ENCODE data around the gene YEATS2. TPM values are rescaled to one million over a fixed set of nuclear protein-coding genes. Genes with fewer than 3 reads are reported as not detected.

YEATS2 gene
- total RNA-seq, 1 experiment from 2014 or later, result 38.6 TPM

GRCh38 chr3:183711516-183711915 lies 13.9 kb downstream of the YEATS2 start:
- Histone ChIP-seq H3K79me2 (ENCODE audit: insufficient read depth, low read length) (peaks cover 92% of the 10 kb centered on the region), H2AFZ (ENCODE audit: low read depth, low read length, poor library complexity, severe bottlenecking) (no peak overlapping the region), H3K36me3 (ENCODE audit: control insufficient read depth in 1 of 2, insufficient read depth in 2 of 2, low read length in 2 of 2) (peaks cover 7 to 8% of the 10 kb centered on the region in 2 experiments; a peak in 2 of 4 replicates), H3K9ac (ENCODE audit: low read length) (no peak overlapping the region), H3K4me3 (replicated peaks in 1 of 2; ENCODE audit: low read depth in 1 of 2, low read length in 2 of 2) (no peak overlapping the region), H3K9me2 (ENCODE audit: insufficient read depth) (no peaks in the 10 kb centered on the region), H3K4me1 (ENCODE audit: control insufficient read depth in 1 of 2, insufficient read depth in 2 of 2, low read length in 2 of 2) (no peaks in the 10 kb centered on the region), H3K27me3 (ENCODE audit: insufficient read depth, low read length) (no peaks in the 10 kb centered on the region), H4K20me1 (ENCODE audit: insufficient read depth) (peaks cover 10% of the 10 kb centered on the region; the same call in 1 of the 2 replicates), H3K9me3 (ENCODE audit: control insufficient read depth in 1 of 2, insufficient read depth in 1 of 2, low read depth in 1 of 2, low read length in 2 of 2) (no peaks in the 10 kb centered on the region), H3K27ac (ENCODE audit: low read depth, low read length) (no peak overlapping the region), H3K4me2 (ENCODE audit: low read length) (no peak overlapping the region)
- CTCF ChIA-PET, result no interaction called here
- BruUV-seq (replicated peaks), result no TSS peak
- RAD21 ChIA-PET (ENCODE audit: low non-redundant PET in 1 of 2, low total read pairs in 2 of 2, uncharacterized antibody in 2 of 2, unreplicated experiment in 2 of 2), result no interaction called here
- DNase-seq (ENCODE audit: low read depth, low spot score), result no peak
- TF ChIP-seq POLR2AphosphoS5 (IDR thresholded peaks at IDR 0.05; ENCODE audit: low read depth, low read length) (no peak), EZH2phosphoT487 (IDR thresholded peaks at IDR 0.05; ENCODE audit: borderline replicate concordance) (no peak), ZNF274 (IDR thresholded peaks at IDR 0.05; ENCODE audit: low read depth, low read length) (no peak), MAX (IDR thresholded peaks at IDR 0.05) (no peak), YY1 (IDR thresholded peaks at IDR 0.05; ENCODE audit: extremely low read depth, insufficient replicate concordance, low read depth, low read length) (no peak), TCF7L2 (IDR thresholded peaks at IDR 0.05; ENCODE audit: borderline replicate concordance, extremely low read depth, insufficient read depth, insufficient read length) (no peak), EZH2 (IDR thresholded peaks at IDR 0.05) (no peak), CEBPB (IDR thresholded peaks at IDR 0.05; ENCODE audit: low read depth) (no peak), CBX3 (IDR thresholded peaks at IDR 0.05; ENCODE audit: low read depth) (no peak), ATF3 (IDR thresholded peaks at IDR 0.05) (no peak), ELF1 (IDR thresholded peaks at IDR 0.05; ENCODE audit: borderline replicate concordance, low read depth) (no peak)
- ATAC-seq, result no peak
- POLR2A ChIA-PET, result no interaction called here
- intact Hi-C loops (cut with micrococcal nuclease), result no loop called here

DNA sequence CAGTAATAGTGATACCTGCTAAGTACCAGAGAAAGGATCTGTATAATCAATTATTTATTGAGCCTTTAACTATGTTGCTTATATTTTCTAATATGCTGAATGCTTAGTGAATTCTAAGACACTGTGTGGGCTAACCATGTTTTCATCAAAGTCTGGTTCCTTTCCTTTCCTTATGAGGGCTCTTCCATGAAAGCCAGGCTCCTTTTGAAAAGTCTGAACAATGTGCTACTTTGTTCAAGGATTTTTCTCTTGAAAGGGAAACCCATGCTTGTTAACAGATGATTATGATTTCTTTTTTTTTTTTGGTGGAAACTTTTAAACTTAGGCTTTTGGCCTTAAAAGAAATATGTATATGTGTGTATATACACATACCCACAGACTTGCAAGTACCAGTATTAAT lies 17.0 kb downstream of the YEATS2 start:
- no peak overlapping the region for H3K4me3 ChIP-seq (replicated peaks in 1 of 2; ENCODE audit: low read depth in 1 of 2, low read length in 2 of 2)
- ChIA-PET CTCF (no interaction called here), POLR2A (no interaction called here), RAD21 (ENCODE audit: low non-redundant PET in 1 of 2, low total read pairs in 2 of 2, uncharacterized antibody in 2 of 2, unreplicated experiment in 2 of 2) (no interaction called here)
- H3K9me2 ChIP-seq (ENCODE audit: insufficient read depth), result no peaks in the 10 kb centered on the region
- H3K27ac ChIP-seq (ENCODE audit: low read depth, low read length), result no peak overlapping the region
- no peaks in the 10 kb centered on the region for H3K4me1 ChIP-seq (ENCODE audit: control insufficient read depth in 1 of 2, insufficient read depth in 2 of 2, low read length in 2 of 2)
- no peaks in the 10 kb centered on the region for H3K9me3 ChIP-seq (ENCODE audit: control insufficient read depth in 1 of 2, insufficient read depth in 1 of 2, low read depth in 1 of 2, low read length in 2 of 2)
- intact Hi-C loops (cut with micrococcal nuclease), result no loop called here
- no peak for ATAC-seq
- BruUV-seq (replicated peaks), result no TSS peak
- H3K9ac ChIP-seq (ENCODE audit: low read length), result no peak overlapping the region
- no peak overlapping the region for H3K4me2 ChIP-seq (ENCODE audit: low read length)
- H2AFZ ChIP-seq (ENCODE audit: low read depth, low read length, poor library complexity, severe bottlenecking), result no peak overlapping the region
- H3K79me2 ChIP-seq (ENCODE audit: insufficient read depth, low read length), result peaks cover 79% of the 10 kb centered on the region
- no peak for DNase-seq (ENCODE audit: low read depth, low spot score)
- peaks cover 19 to 24% of the 10 kb centered on the region in 2 experiments for H3K36me3 ChIP-seq (ENCODE audit: control insufficient read depth in 1 of 2, insufficient read depth in 2 of 2, low read length in 2 of 2)
- H3K27me3 ChIP-seq (ENCODE audit: insufficient read depth, low read length), result no peaks in the 10 kb centered on the region
- no peak for TF ChIP-seq ELF1 (IDR thresholded peaks at IDR 0.05; ENCODE audit: borderline replicate concordance, low read depth)
- 0 out of 2 replicates have a peak, but pooled peaks cover 4% of the 10 kb centered on the region for H4K20me1 ChIP-seq (ENCODE audit: insufficient read depth)

All from HCT116 (cell line).